K562 (cell line): Measurements from ENCODE around the gene CELSR3. TPM values are rescaled to one million over a fixed set of nuclear protein-coding genes. Genes with fewer than 3 reads are reported as not detected.
A peak's percentile ranks its signal among the peaks of the same experiment; 100 is the strongest.

Experiments
- ATAC-seq: fragments of 200-7000 bp; cut with Tn5 transposase; 3 replicates; pipeline ENCODE4 v1.9.1; 2020; ENCODE audit warnings: moderate library complexity
- BruUV-seq: library from RNA; stranded (reverse); fragments of 400-500 nt; replicated peaks from 2 replicates; lab custom pipeline; 2021; lab: Mats Ljungman, UMichigan
- CTCF ChIA-PET: fragments of 300-600 bp; formaldehyde crosslinking; extraction: SDS; loops from one replicate; lab custom pipeline; 2021; ENCODE audit warnings: low intra/inter-chr PET ratio; lab: Yijun Ruan, JAX
- POLR2A ChIA-PET: fragments of 300-600, 350-650 bp; sonication (Branson Sonifier 250); formaldehyde crosslinking; extraction: SDS; loops from one replicate; lab custom pipeline; 2021; ENCODE audit warnings: antibody characterized with exemption, inconsistent platforms; lab: Yijun Ruan, JAX
- DNase-seq, 4 experiments: peaks; one replicate each; pipeline versions ENCODE4 v3.0.0 to v3.0.0-alpha.2; 2011 to 2018; ENCODE audit warnings: low spot score in 3 of 4, mixed read lengths in 3 of 4; ENCODE audit errors: extremely low read depth in 1 of 4
- FAIRE-seq: peaks from 2 replicates; lab custom pipeline; 2011; peaks lifted over from hg19 to GRCh38; lab: Jason Lieb, UNC
- H2AFZ ChIP-seq: 2 replicates; pipeline ENCODE4 v1.6.0; 2011; ENCODE audit warnings: low read depth, low read length, control low read depth, inconsistent platforms
- H3K27ac ChIP-seq: fragments of 200-600 bp; 3 replicates; pipeline ENCODE4 v1.8.0; 2011; ENCODE audit warnings: low read depth, mild to moderate bottlenecking, control low read depth, inconsistent platforms, low read length, moderate library complexity, mixed read lengths; ENCODE audit errors: extremely low read depth
- H3K27me3 ChIP-seq, 2 experiments: fragments of 300-600 bp in 1 of 2; 2 replicates in 1 of 2; 3 replicates in 1 of 2; pipeline versions ENCODE4 v1.6.0 to v1.8.0; 2011; ENCODE audit warnings: inconsistent platforms in 2 of 2, low read length in 2 of 2, mild to moderate bottlenecking in 1 of 2, mixed read lengths in 1 of 2, moderate library complexity in 1 of 2; ENCODE audit not compliant: control insufficient read depth in 2 of 2, insufficient read depth in 2 of 2
- H3K36me3 ChIP-seq: fragments of 300-600 bp; 3 replicates; pipeline ENCODE4 v1.8.0; 2011; ENCODE audit warnings: mild to moderate bottlenecking, low read length, inconsistent platforms; ENCODE audit not compliant: control insufficient read depth, insufficient read depth
- H3K4me1 ChIP-seq, 2 experiments: fragments of 200-600 bp in 1 of 2; replicated peaks in 1 of 2; 2 replicates in 1 of 2; 3 replicates in 1 of 2; pipeline versions ENCODE4 v1.5.1 to v1.8.0; 2011; ENCODE audit warnings: inconsistent platforms in 2 of 2, low read length in 2 of 2, mild to moderate bottlenecking in 1 of 2, mixed read lengths in 1 of 2, moderate library complexity in 1 of 2; ENCODE audit not compliant: control insufficient read depth in 2 of 2, insufficient read depth in 2 of 2
- H3K4me2 ChIP-seq: 2 replicates; pipeline ENCODE4 v1.6.1; 2011; ENCODE audit warnings: low read length, control low read depth, inconsistent platforms, mixed read lengths; ENCODE audit not compliant: insufficient read depth
- H3K4me3 ChIP-seq: fragments of 200-600 bp; sonication (generic), shearing (Covaris generic); 2 replicates; pipeline ENCODE4 v1.5.1; 2016; ENCODE audit warnings: control low read depth, inconsistent platforms
- H3K79me2 ChIP-seq: fragments of 200-600 bp; 3 replicates; pipeline ENCODE4 v1.8.0; 2011; ENCODE audit warnings: low read length, inconsistent platforms; ENCODE audit not compliant: control insufficient read depth, insufficient read depth
- H3K9ac ChIP-seq, 2 experiments: 2 replicates each; pipeline versions ENCODE4 v1.6.0 to v1.6.1; 2011; ENCODE audit warnings: low read depth in 2 of 2, low read length in 2 of 2, control low read depth in 1 of 2, inconsistent platforms in 1 of 2, mild to moderate bottlenecking in 1 of 2, mixed read lengths in 1 of 2; ENCODE audit not compliant: insufficient read depth in 1 of 2
- H3K9me1 ChIP-seq: one replicate; pipeline ENCODE4 v1.6.0; 2011; ENCODE audit warnings: inconsistent platforms, mild to moderate bottlenecking, low read length, moderate library complexity; ENCODE audit not compliant: control insufficient read depth, insufficient read depth
- H3K9me3 ChIP-seq: replicated peaks from 2 replicates; pipeline ENCODE4 v1.5.1; 2011; ENCODE audit warnings: low read depth, low read length, inconsistent platforms; ENCODE audit not compliant: control insufficient read depth, insufficient read depth
- H4K20me1 ChIP-seq: replicated peaks from 2 replicates; pipeline ENCODE4 v1.6.1; 2011; ENCODE audit warnings: low read length, inconsistent platforms, mixed read lengths; ENCODE audit not compliant: control insufficient read depth, insufficient read depth
- MYNN ChIP-seq, 2 experiments: sonication (generic); formaldehyde crosslinking in 1 of 2; IDR thresholded peaks; 2 replicates each; pipeline versions ENCODE4 v1.5.0 to v1.6.1; 2016 to 2020; ENCODE audit warnings: antibody characterized with exemption in 1 of 2, missing genetic modification reagents in 1 of 2
- NONO ChIP-seq, 2 experiments: fragments of 200-400 bp in 1 of 2; fragments of 450-650 bp in 1 of 2; formaldehyde crosslinking in 1 of 2; IDR thresholded peaks; 2 replicates each; pipeline ENCODE4 v1.6.1; 2017; ENCODE audit warnings: low read depth in 2 of 2, mild to moderate bottlenecking in 2 of 2, moderate library complexity in 2 of 2, low read length in 1 of 2
- POLR2G ChIP-seq: fragments of 200-400 bp; formaldehyde crosslinking; IDR thresholded peaks from 2 replicates; pipeline ENCODE4 v1.6.1; 2017; ENCODE audit warnings: low read depth, mild to moderate bottlenecking, antibody characterized with exemption, low read length, moderate library complexity
- RBFOX2 ChIP-seq: fragments of 200-400 bp; formaldehyde crosslinking; IDR thresholded peaks from 2 replicates; pipeline ENCODE4 v1.6.1; 2017; ENCODE audit warnings: low read depth, mild to moderate bottlenecking, low read length, moderate library complexity
- ZFPM2 ChIP-seq: fragments of 250-450 bp; sonication (Bioruptor Pico); IDR thresholded peaks from 2 replicates; pipeline ENCODE4 v1.5.1; 2022; ENCODE audit warnings: mild to moderate bottlenecking
- WGBS: fragments of 100-300 bp; shearing (Covaris generic); methylation state at CpG from one replicate; pipeline ENCODE4 v1.1.6; 2016; ENCODE audit warnings: low coverage, mixed read lengths; ENCODE audit not compliant: insufficient coverage; ENCODE audit errors: missing lambda C conversion rate; 5-methylcytosine and 5-hydroxymethylcytosine counted together
- in situ Hi-C: fragments of 300-500 bp; cut with MboI; formaldehyde crosslinking; loops from 4 replicates; pipeline ENCODE4 v1.15.0; 2018; ENCODE audit warnings: inconsistent platforms, mixed read lengths
- intact Hi-C: fragments of 100-400 bp; cut with micrococcal nuclease; formaldehyde crosslinking; loops from 2 replicates; pipeline ENCODE4 v1.14.2; 2022
- polyA plus RNA-seq, 8 experiments: library from polyadenylated mRNA; depleted of rRNA in 4 of 8; stranded (reverse) in 5 of 8; unstranded in 3 of 8; fragments of >200 nt; fragmentation: Nextera tagmentation in 2 of 8; fragmentation: Illumina TruSeq in 1 of 8; extraction: Ambion mirVana in 2 of 8; extraction: Trizol in 1 of 8; gene quantifications; 2 replicates each; pipeline versions ENCODE4 v1.2.1 to v1.2.3, GENCODE V29; 2011 to 2014; ENCODE audit warnings: inconsistent platforms in 1 of 8, missing spikeins in 1 of 8
- total RNA-seq, 7 experiments: library from RNA; depleted of rRNA in 6 of 7; stranded (reverse); fragments of >200 nt in 6 of 7; fragmentation: Illumina TruSeq in 2 of 7; extraction: Trizol in 2 of 7; gene quantifications; 2 replicates each; pipeline versions ENCODE4 v1.2.1 to v1.2.3, GENCODE V29; 2011 to 2021; ENCODE audit warnings: low replicate concordance in 1 of 7
- TF ChIP-seq, protein P1 (sequence below): fragments of 250-450 bp; sonication (Bioruptor Pico); IDR thresholded peaks from 2 replicates; pipeline ENCODE4 v1.8.0; 2021; ENCODE audit warnings: mild to moderate bottlenecking, moderate library complexity

The CELSR3 gene
- total and polyA plus RNA-seq, 9 of the 15 experiments (the other 6 are each of a cell fraction or from before 2014, with no cell fraction given), result 0.10 to 2.7 (median 0.76) TPM

DNA sequence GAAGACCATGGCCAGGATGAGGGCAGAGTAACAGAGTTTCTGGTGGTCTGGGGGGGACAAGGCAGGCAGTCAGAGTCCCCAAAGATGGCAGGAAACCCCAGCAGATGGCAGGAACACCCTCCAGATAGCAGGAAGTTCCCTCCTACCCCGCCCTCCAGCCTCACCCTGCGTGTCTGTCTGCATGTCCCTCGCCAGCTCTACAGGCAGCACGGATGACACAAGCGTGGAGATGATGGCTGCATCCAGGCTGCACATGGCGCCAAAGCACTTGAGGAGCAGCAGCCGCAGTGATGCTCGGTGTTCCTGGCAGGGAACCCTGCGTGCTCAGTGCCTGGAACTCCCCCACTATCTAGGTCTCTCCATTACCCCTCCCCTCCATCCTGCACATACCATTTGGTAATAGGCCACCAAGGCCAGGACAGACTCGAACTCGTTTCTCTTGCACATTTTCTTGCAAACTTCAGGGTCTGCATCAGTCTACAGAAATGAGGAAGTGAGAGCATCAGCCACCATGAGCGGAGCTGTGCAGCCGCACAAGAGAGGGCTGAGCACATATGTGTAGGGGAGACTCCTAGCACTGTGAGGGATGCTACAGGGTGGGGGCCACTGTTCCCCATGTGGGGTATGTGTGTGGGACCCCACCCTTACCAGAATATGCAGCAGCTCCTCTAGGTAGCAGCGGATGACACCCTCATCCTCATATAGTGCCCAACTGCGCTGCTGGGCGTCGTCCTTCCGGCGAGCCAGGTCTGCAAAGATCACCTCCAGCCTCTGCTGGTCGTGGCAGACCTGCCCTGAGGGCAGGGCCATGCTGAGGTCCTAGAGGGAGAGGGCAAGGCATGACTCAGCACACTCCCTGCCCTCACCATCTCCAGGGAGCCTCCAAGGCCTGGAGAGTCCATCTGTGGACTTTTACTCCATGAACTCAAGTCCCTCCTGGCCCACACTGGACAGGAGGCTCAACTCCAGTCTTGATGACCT lies 17.0 kb upstream of the CELSR3 start (continued):
- TF ChIP-seq, protein P1, sequence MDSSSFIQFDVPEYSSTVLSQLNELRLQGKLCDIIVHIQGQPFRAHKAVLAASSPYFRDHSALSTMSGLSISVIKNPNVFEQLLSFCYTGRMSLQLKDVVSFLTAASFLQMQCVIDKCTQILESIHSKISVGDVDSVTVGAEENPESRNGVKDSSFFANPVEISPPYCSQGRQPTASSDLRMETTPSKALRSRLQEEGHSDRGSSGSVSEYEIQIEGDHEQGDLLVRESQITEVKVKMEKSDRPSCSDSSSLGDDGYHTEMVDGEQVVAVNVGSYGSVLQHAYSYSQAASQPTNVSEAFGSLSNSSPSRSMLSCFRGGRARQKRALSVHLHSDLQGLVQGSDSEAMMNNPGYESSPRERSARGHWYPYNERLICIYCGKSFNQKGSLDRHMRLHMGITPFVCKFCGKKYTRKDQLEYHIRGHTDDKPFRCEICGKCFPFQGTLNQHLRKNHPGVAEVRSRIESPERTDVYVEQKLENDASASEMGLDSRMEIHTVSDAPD, result no peak
- TF ChIP-seq NONO (IDR thresholded peaks at IDR 0.05; ENCODE audit: low read depth in 2 of 2, low read length in 1 of 2), result no peak
- 0 out of 2 replicates have a peak, but pooled peaks have one; percentile 24 for TF ChIP-seq POLR2G

DNA sequence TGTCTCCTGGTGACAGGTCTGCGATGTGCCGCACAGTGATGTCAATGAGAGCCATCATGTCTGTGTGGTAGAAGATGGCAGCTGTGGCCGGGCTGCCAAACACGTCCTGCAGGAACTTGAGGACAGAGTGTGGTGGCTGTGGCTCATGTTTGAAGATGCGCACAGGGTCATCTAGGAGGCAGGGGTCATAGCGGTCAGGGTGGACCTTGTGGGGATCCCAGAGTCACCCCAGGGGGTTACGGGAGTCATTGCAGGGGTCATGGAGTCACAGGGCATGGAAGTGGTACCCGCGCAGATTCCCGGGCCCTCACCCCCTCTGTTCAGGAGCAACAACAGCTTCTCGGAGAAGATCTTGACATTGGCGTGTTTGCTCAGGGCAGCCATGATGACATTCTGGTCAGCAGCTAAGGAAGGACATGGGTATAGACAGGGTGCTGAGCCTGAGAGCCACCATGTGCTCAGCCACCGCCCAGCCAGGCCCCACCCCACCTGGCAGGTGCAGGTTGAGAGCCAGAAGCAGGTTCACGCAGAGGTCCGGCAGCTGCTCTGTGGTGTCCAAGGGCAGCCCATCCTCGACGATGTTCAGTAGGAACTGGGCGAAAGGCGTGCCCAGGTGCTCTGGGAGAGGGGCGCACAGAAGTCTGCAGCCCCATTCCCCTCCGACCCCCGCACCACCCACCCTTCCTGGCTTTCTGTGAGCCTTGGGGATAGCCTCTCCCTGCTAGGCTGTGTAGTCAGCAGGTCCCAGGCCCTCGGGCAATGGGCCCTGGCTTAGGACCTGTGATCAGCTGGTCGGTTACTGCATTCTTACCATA lies 16.1 kb upstream of the CELSR3 start:
- H3K4me1 ChIP-seq, result peaks cover 6 to 7% of the 10 kb centered on the region in 2 experiments; a peak in 4 of 5 replicates
- no peaks in the 10 kb centered on the region for H3K9me3 ChIP-seq
- no peak overlapping the region for H3K4me3 ChIP-seq
- ChIA-PET CTCF (no interaction called here), POLR2A (interaction anchor here (0.9 kb wide), 1 partner anchor 15 kb away, joined by 3 read pairs; no protein-coding TSS in a partner anchor)
- intact Hi-C loops, result no loop called here
- in situ Hi-C loops, result no loop called here
- H2AFZ ChIP-seq, result no peak overlapping the region
- H4K20me1 ChIP-seq, result no peaks in the 10 kb centered on the region
- H3K9ac ChIP-seq, result no peak overlapping the region
- no peak for ATAC-seq
- no peak overlapping the region for H3K4me2 ChIP-seq
- no TSS peak for BruUV-seq
- FAIRE-seq, result no peak
- H3K27me3 ChIP-seq, result no peaks in the 10 kb centered on the region
- WGBS, result 90% methylated on average over 12 of the region's 24 CpGs
- DNase-seq, result no peak
- no peak overlapping the region for H3K27ac ChIP-seq
- no peak for TF ChIP-seq MYNN (IDR thresholded peaks at IDR 0.05)
- no peak for TF ChIP-seq MYNN (CRISPR knock-in tag; IDR thresholded peaks at IDR 0.05)
- no peak for TF ChIP-seq ZFPM2 (CRISPR knock-in tag)
- peak; percentile 3; the same call in 1 of the 2 replicates for TF ChIP-seq RBFOX2
- H3K79me2 ChIP-seq, result peaks cover 9% of the 10 kb centered on the region
- peaks cover 59% of the 10 kb centered on the region; the same call in 2 of the 3 replicates for H3K36me3 ChIP-seq
- no peaks in the 10 kb centered on the region for H3K9me1 ChIP-seq
